ENCODE results near the gene TM4SF20. TPM values are rescaled to one million over a fixed set of nuclear protein-coding genes. Genes with fewer than 3 reads are reported as not detected.

TM4SF20 gene
- total and polyA plus RNA-seq, 2 experiments from 2014 or later: not detected

DNA sequence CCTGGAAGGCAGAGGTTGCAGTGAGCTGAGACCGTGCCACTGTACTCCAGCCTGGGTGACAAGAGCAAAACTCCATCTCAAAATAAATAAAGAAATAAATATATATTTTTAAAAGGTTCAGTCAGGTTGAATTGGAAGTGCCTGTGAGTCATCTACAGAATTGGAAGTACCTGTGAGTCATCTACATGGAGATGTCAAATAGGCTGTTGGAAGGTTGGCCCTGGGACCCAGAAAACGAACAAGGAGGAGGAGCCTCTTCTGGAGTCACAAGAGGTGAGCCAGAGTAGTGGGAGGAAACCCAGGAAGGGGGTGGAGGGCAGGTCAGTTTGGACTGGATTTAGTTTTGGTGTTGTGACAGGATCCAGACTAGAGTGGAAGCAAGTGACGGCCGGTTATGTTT, 23.9 kb upstream of the TM4SF20 start (continued):
- TF ChIP-seq, protein P1, sequence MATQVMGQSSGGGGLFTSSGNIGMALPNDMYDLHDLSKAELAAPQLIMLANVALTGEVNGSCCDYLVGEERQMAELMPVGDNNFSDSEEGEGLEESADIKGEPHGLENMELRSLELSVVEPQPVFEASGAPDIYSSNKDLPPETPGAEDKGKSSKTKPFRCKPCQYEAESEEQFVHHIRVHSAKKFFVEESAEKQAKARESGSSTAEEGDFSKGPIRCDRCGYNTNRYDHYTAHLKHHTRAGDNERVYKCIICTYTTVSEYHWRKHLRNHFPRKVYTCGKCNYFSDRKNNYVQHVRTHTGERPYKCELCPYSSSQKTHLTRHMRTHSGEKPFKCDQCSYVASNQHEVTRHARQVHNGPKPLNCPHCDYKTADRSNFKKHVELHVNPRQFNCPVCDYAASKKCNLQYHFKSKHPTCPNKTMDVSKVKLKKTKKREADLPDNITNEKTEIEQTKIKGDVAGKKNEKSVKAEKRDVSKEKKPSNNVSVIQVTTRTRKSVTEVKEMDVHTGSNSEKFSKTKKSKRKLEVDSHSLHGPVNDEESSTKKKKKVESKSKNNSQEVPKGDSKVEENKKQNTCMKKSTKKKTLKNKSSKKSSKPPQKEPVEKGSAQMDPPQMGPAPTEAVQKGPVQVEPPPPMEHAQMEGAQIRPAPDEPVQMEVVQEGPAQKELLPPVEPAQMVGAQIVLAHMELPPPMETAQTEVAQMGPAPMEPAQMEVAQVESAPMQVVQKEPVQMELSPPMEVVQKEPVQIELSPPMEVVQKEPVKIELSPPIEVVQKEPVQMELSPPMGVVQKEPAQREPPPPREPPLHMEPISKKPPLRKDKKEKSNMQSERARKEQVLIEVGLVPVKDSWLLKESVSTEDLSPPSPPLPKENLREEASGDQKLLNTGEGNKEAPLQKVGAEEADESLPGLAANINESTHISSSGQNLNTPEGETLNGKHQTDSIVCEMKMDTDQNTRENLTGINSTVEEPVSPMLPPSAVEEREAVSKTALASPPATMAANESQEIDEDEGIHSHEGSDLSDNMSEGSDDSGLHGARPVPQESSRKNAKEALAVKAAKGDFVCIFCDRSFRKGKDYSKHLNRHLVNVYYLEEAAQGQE (IDR thresholded peaks at IDR 0.05; ENCODE audit: unreplicated experiment): no peak
- no peak for TF ChIP-seq JUNB (IDR thresholded peaks at IDR 0.05; ENCODE audit: unreplicated experiment)
- TF ChIP-seq, protein P2, sequence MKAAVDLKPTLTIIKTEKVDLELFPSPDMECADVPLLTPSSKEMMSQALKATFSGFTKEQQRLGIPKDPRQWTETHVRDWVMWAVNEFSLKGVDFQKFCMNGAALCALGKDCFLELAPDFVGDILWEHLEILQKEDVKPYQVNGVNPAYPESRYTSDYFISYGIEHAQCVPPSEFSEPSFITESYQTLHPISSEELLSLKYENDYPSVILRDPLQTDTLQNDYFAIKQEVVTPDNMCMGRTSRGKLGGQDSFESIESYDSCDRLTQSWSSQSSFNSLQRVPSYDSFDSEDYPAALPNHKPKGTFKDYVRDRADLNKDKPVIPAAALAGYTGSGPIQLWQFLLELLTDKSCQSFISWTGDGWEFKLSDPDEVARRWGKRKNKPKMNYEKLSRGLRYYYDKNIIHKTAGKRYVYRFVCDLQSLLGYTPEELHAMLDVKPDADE (IDR thresholded peaks at IDR 0.05): no peak
- no peak for TF ChIP-seq CREB1 (CRISPR knock-in tag; IDR thresholded peaks at IDR 0.05; ENCODE audit: low read depth)
- no peak for TF ChIP-seq POLR2AphosphoS5 (IDR thresholded peaks at IDR 0.05; ENCODE audit: low read depth)
- TF ChIP-seq STAT1 (IDR thresholded peaks at IDR 0.05; ENCODE audit: unreplicated experiment): no peak

DNA sequence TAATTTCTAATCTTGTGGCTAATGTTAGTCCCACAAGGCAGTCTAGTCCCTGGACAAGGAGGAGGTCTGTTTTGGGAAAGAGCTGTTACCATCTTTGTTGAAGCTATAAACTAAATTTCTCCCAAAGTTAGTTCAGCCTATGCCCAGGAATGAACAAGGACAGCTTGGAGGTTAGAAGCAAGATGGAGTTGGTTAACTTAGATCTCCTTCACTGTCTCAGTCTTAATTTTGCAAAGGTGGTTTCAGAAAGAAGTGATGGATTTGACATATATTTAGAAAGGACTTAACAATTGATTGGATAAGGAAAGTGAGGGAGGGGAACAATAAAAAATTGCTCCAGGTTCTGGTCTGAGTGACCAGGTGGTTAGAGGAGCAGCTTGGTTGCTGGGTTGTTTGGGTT, 23.2 kb upstream of the TM4SF20 start:
- Histone ChIP-seq H3F3A (replicated peaks; ENCODE audit: low read depth) (no peaks in the 10 kb centered on the region), H3K36me3 (ENCODE audit: insufficient read depth) (no peaks in the 10 kb centered on the region), H3K4me3 (no peak overlapping the region), H4K20me1 (replicated peaks; ENCODE audit: insufficient read depth) (no peaks in the 10 kb centered on the region), H3K79me2 (replicated peaks; ENCODE audit: insufficient read depth) (no peaks in the 10 kb centered on the region), H3K4me2 (no peak overlapping the region), H3K4me1 (ENCODE audit: insufficient read depth) (no peaks in the 10 kb centered on the region), H3K9me2 (ENCODE audit: insufficient read depth) (no peaks in the 10 kb centered on the region), H3K27ac (ENCODE audit: low read depth) (no peak overlapping the region), H3K27me3 (ENCODE audit: insufficient read depth) (no peaks in the 10 kb centered on the region), H2AFZ (no peak overlapping the region)
- ATAC-seq (no peak), DNase-seq (ENCODE audit: low spot score) (no peak)
- Mint-ChIP-seq H3K9me3 (peaks cover 4% of the 10 kb centered on the region; the same call in 1 of the 3 replicates), H3K36me3 (ENCODE audit: low read depth) (no peaks in the 10 kb centered on the region; the same call in 2 of the 3 replicates), H3K4me3 (no peak overlapping the region), H3K27me3 (ENCODE audit: insufficient read depth, low read depth, poor library complexity) (peaks cover 4% of the 10 kb centered on the region), H3K4me1 (peaks cover 4% of the 10 kb centered on the region; the same call in 2 of the 3 replicates), H3K27ac (no peak overlapping the region)
- TF ChIP-seq CREB1 (CRISPR knock-in tag; IDR thresholded peaks at IDR 0.05; ENCODE audit: low read depth): no peak
- no peak for TF ChIP-seq STAT1 (IDR thresholded peaks at IDR 0.05; ENCODE audit: unreplicated experiment)
- TF ChIP-seq JUNB (IDR thresholded peaks at IDR 0.05; ENCODE audit: unreplicated experiment): no peak
- no peak for TF ChIP-seq POLR2AphosphoS5 (IDR thresholded peaks at IDR 0.05; ENCODE audit: low read depth)
- TF ChIP-seq, protein P3, sequence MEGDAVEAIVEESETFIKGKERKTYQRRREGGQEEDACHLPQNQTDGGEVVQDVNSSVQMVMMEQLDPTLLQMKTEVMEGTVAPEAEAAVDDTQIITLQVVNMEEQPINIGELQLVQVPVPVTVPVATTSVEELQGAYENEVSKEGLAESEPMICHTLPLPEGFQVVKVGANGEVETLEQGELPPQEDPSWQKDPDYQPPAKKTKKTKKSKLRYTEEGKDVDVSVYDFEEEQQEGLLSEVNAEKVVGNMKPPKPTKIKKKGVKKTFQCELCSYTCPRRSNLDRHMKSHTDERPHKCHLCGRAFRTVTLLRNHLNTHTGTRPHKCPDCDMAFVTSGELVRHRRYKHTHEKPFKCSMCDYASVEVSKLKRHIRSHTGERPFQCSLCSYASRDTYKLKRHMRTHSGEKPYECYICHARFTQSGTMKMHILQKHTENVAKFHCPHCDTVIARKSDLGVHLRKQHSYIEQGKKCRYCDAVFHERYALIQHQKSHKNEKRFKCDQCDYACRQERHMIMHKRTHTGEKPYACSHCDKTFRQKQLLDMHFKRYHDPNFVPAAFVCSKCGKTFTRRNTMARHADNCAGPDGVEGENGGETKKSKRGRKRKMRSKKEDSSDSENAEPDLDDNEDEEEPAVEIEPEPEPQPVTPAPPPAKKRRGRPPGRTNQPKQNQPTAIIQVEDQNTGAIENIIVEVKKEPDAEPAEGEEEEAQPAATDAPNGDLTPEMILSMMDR (conservative IDR thresholded peaks at IDR 0.05; ENCODE audit: low read depth in 2 of 2): no peak
- TF ChIP-seq NANOG (IDR thresholded peaks at IDR 0.05; ENCODE audit: borderline replicate concordance): no peak
- TF ChIP-seq ZNF331 (CRISPR knock-in tag; IDR thresholded peaks at IDR 0.05; ENCODE audit: low read depth): no peak
- no peak for TF ChIP-seq EZH2 (IDR thresholded peaks at IDR 0.05; ENCODE audit: low read depth, unreplicated experiment)
- TF ChIP-seq, protein P4, sequence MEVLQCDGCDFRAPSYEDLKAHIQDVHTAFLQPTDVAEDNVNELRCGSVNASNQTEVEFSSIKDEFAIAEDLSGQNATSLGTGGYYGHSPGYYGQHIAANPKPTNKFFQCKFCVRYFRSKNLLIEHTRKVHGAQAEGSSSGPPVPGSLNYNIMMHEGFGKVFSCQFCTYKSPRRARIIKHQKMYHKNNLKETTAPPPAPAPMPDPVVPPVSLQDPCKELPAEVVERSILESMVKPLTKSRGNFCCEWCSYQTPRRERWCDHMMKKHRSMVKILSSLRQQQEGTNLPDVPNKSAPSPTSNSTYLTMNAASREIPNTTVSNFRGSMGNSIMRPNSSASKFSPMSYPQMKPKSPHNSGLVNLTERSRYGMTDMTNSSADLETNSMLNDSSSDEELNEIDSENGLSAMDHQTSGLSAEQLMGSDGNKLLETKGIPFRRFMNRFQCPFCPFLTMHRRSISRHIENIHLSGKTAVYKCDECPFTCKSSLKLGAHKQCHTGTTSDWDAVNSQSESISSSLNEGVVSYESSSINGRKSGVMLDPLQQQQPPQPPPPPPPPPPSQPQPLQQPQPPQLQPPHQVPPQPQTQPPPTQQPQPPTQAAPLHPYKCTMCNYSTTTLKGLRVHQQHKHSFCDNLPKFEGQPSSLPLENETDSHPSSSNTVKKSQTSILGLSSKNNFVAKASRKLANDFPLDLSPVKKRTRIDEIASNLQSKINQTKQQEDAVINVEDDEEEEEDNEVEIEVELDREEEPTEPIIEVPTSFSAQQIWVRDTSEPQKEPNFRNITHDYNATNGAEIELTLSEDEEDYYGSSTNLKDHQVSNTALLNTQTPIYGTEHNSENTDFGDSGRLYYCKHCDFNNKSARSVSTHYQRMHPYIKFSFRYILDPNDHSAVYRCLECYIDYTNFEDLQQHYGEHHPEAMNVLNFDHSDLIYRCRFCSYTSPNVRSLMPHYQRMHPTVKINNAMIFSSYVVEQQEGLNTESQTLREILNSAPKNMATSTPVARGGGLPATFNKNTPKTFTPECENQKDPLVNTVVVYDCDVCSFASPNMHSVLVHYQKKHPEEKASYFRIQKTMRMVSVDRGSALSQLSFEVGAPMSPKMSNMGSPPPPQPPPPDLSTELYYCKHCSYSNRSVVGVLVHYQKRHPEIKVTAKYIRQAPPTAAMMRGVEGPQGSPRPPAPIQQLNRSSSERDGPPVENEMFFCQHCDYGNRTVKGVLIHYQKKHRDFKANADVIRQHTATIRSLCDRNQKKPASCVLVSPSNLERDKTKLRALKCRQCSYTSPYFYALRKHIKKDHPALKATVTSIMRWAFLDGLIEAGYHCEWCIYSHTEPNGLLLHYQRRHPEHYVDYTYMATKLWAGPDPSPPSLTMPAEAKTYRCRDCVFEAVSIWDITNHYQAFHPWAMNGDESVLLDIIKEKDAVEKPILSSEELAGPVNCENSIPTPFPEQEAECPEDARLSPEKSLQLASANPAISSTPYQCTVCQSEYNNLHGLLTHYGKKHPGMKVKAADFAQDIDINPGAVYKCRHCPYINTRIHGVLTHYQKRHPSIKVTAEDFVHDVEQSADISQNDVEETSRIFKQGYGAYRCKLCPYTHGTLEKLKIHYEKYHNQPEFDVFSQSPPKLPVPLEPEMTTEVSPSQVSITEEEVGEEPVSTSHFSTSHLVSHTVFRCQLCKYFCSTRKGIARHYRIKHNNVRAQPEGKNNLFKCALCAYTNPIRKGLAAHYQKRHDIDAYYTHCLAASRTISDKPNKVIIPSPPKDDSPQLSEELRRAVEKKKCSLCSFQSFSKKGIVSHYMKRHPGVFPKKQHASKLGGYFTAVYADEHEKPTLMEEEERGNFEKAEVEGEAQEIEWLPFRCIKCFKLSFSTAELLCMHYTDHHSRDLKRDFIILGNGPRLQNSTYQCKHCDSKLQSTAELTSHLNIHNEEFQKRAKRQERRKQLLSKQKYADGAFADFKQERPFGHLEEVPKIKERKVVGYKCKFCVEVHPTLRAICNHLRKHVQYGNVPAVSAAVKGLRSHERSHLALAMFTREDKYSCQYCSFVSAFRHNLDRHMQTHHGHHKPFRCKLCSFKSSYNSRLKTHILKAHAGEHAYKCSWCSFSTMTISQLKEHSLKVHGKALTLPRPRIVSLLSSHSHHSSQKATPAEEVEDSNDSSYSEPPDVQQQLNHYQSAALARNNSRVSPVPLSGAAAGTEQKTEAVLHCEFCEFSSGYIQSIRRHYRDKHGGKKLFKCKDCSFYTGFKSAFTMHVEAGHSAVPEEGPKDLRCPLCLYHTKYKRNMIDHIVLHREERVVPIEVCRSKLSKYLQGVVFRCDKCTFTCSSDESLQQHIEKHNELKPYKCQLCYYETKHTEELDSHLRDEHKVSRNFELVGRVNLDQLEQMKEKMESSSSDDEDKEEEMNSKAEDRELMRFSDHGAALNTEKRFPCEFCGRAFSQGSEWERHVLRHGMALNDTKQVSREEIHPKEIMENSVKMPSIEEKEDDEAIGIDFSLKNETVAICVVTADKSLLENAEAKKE (CRISPR knock-in tag; IDR thresholded peaks at IDR 0.05): no peak
- TF ChIP-seq EZH2phosphoT487 (IDR thresholded peaks at IDR 0.05; ENCODE audit: unreplicated experiment): no peak
